GM19324 (cell line): ENCODE data around the gene PDGFD.

Experiments used
- ATAC-seq: cut with Tn5 transposase; IDR thresholded peaks from one replicate; pipeline ENCODE4 v1.9.1; 2021; ENCODE audit warnings: mild to moderate bottlenecking, moderate library complexity; ENCODE audit not compliant: unreplicated experiment, low FRiP score

Gene PDGFD

GRCh38 chr11:103964390-103964789, 199.6 kb downstream of the PDGFD start:
- no peak for ATAC-seq

DNA sequence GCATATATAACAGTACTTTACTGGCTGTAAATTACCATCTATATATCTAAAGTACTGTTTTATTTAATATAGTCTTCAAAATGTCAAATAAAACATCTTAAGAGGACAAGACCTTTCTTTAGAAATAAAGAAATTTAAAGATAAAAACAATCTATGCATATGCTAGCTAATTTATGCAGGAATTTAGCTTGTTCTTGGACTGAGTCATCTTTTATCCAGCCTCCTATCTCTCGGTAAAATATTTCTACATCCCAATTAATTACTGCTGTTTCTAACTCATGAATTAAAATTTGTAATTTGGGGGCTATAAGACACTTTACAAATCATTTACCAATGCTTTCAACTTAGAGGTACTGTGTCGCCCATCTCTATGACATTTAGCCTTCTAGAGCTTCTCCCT, 200.3 kb downstream of the PDGFD start:
- no peak for ATAC-seq

GRCh38 chr11:103961010-103961409, 202.9 kb downstream of the PDGFD start:
- ATAC-seq = no peak

GRCh38 chr11:103960108-103960507, 203.8 kb downstream of the PDGFD start:
- ATAC-seq = no peak

DNA sequence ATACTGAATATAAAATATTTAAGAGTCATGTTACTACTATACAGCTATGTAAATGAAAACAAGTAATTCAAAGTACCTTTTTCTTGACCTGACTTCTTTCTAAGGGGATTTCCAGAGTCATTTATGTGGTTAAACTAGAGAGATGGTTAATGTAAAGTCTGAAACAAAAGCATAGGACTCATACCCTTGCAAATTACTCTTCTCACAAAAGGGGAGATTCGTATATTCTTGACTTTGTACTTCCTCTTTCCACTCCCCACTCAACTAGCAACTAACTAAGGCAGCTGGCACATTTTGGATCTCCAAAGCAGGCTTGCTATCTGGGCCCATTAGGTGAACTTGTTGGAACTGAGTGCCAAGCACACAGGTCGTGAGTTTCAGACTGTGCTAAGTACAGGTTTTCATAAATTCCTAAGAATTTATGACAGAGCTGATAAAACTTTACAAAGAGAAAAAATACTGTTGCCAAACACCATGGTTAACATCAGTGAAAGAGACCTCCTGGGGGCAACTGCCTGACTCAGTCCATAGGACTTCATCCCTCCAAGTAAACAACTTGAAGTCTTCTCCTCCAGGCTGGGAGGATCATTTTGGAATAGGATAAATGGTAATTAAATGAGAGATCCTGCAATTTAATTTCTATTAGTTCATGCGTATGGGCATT, 204.5 kb downstream of the PDGFD start:
- ATAC-seq = peak; percentile 93

- ATAC-seq = peak; percentile 50
Measured at GRCh38 chr11:103958475-103959215, 205.3 kb downstream of the PDGFD start.

GRCh38 chr11:103953797-103954486, 210.0 kb downstream of the PDGFD start:
- ATAC-seq = no peak

DNA sequence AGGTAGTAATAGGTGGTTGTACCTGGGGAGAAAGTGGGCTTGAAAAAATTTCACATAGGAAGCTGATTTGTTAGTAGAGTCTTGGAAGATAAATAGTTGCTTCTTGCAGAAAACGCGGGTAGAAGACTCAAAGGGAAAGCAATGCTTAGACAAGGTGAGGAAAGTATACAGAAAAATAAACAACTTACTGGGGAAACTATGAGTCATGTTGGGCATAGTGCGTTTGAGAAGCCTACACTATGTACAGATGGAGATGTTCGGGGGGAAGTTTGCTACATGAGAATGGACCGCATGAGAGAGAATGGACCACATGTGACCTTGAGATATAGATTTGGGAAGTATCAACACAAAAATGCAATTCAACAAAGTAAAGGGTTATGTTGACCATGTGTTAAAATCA, 214.2 kb downstream of the PDGFD start:
- no peak for ATAC-seq

DNA sequence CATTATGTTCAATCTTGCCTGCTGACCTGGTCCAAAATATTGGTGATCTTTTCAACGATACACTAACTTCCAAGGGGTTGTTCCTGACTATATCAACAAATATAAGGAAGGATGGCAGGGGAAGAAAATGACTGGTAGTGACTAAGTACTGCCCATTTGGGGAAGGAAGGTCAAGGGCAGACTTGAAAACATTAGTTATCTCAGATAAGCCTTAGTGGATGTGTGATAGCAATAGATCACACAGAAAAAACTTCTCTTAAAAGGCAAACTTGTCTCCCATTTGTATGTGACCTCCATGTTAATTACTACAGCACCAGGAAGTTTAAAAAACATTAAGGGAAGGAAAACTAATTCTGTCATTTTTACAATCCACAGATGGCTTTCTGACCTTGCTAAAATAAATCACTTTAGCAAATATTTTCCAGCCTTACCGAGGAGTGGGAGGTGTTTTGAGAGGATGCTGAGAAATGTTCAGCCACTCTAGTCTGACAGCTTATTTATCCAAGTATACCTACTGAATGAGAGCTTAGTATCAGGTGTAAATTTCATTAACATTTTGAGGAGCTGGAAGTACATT, 215.7 kb downstream of the PDGFD start:
- no peak for ATAC-seq

- ATAC-seq = no peak
Measured at GRCh38 chr11:103947546-103947919, 216.4 kb downstream of the PDGFD start.

DNA sequence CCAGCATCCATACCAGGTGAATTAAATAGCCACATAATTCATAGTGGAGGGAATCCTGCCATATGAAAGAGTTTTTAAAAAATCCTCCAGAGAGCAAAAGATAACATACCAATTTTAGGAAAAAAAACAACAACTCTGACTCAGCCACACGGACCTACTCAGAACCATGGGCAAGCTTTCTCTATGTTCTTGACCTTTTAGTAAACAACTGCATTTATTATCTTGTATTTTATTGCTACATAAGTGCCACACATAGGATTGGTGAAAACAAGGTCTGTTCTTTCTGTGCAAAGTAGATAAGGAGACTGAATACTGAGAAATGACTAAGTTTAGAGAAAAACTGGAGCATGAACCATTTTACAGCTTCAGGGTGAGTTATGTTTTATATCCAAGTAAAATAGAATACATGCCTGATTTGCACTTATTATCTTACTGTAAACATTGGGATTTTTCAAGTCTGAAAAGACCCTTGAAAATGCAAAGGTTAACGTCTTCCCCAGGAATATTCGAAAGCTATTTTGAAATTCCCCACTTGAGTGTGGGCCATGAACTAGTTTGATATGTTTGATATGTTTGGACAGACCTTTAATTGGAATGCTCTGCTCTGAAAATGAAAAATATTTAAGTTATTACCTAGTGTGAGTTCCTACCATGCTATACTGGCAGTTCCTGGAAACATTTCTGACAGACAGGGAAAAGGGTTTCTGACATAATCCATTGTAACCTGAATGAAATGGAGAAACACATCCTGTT, 217.0 kb downstream of the PDGFD start:
- ATAC-seq = no peak

GRCh38 chr11:103944251-103944940, 219.6 kb downstream of the PDGFD start:
- no peak for ATAC-seq

GRCh38 chr11:103942646-103943045, 221.3 kb downstream of the PDGFD start:
- ATAC-seq = no peak

DNA sequence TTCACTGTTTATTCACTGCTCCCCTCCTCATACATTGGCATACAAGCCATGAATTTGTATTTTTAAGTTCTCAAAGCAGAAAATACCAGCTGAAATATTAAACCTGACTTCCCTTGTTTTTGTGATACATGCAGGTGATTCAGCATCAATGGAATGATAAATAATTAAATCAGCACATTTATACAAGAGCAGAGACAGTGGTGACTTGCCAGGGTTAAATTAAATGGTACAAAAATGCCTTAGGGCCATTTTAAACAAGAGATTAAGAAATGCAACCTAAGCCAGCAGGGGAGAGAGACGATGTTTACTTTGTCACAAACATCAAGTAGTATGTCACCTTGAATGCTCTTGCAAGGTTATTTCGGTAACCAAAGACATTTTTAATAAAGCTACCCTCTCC, 223.4 kb downstream of the PDGFD start:
- no peak for ATAC-seq

DNA sequence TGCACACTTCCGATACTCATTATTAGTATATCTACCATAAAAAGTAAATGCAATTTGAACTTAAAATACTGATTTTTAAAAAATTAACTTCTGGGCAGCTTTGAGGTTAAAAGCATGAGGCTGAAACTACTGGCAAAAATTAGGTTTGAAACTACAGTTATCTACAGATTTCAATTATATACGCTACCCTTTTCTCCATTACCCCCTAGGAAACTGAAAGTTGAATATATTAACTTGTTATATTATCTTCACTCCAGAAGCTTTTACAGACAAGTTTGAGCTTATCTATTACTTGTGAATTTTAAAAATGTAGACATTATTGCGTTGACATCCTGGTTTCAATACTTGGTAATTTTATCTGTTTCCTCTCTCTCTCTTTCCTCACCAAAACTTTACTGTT, 224.3 kb downstream of the PDGFD start:
- peak; percentile 59 for ATAC-seq

DNA sequence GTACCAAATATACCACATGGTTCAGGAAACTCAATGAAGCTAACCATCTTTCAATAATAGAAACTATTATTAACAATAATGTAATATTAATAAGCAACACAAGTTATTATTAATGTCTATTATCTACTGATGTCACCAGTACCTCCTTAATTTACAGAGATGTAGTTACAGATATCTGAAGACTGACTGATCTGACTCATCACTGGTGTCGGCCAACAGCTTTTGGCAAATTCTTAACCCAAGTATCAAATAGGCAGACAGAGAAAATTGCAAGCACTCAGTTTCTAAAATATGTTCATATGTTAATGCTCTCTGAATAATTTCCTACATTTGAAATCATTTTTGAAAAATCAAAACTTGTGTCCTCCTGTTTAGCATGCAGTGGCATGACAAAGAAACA, 227.9 kb downstream of the PDGFD start:
- no peak for ATAC-seq

- ATAC-seq = no peak
Measured at GRCh38 chr11:103935219-103935618, 228.7 kb downstream of the PDGFD start.

GRCh38 chr11:103929170-103929903, 234.6 kb downstream of the PDGFD start:
- peak; percentile 95 for ATAC-seq

DNA sequence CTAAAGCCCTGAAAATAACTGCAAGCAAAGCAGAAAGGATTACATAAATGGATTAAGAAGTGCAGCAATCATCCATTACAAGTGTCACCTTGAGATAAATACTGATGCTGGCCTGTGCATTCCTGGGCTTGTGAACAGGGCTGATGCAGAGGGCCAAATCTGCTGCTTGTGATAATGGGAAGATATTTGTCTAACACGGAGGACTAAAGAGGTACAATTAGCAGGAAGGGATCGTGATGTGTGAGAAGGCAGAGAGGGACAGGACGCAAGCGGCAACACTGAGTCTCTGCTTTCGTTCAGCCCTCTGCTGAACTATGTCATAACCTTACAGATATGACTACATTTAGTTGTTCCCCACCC, 235.2 kb downstream of the PDGFD start:
- no peak for ATAC-seq
